Fibroblast of lung (primary cell): Measurements from ENCODE around the gene SYMPK. TPM values are rescaled to one million over a fixed set of nuclear protein-coding genes. Genes with fewer than 3 reads are reported as not detected.

Experiments
- DNase-seq, 2 donors: peaks; one replicate each; pipeline versions ENCODE4 v3.0.0 to v3.0.0-alpha.2; 2010; ENCODE audit warnings: low read depth in 2 of 2
- H2AFZ ChIP-seq: 2 replicates; pipeline ENCODE4 v1.5.1; 2012; ENCODE audit warnings: low read length, control low read depth, inconsistent platforms
- H3K27ac ChIP-seq: 2 replicates; pipeline ENCODE4 v1.5.1; 2011; ENCODE audit warnings: low read length, control low read depth; ENCODE audit not compliant: insufficient read depth
- H3K27me3 ChIP-seq: 2 replicates; pipeline ENCODE4 v1.5.1; 2011; ENCODE audit warnings: mild to moderate bottlenecking, low read length; ENCODE audit not compliant: control insufficient read depth, insufficient read depth
- H3K36me3 ChIP-seq: 2 replicates; pipeline ENCODE4 v1.5.1; 2011; ENCODE audit warnings: low read length; ENCODE audit not compliant: control insufficient read depth, insufficient read depth
- H3K4me1 ChIP-seq: 2 replicates; pipeline ENCODE4 v1.5.1; 2011; ENCODE audit warnings: low read length; ENCODE audit not compliant: control insufficient read depth, insufficient read depth; ENCODE audit errors: extremely low read depth
- H3K4me2 ChIP-seq: 2 replicates; pipeline ENCODE4 v1.5.1; 2011; ENCODE audit warnings: low read length, control low read depth; ENCODE audit not compliant: insufficient read depth; ENCODE audit errors: extremely low read depth
- H3K4me3 ChIP-seq, 4 experiments: fragments of 200-600 bp in 1 of 4; sonication (generic) in 1 of 4; replicated peaks in 1 of 4; 2 replicates each; pipeline ENCODE4 v1.5.1; 2011 to 2016; ENCODE audit warnings: low read length in 4 of 4, low read depth in 3 of 4, mild to moderate bottlenecking in 3 of 4, control low read depth in 2 of 4, inconsistent platforms in 1 of 4, mixed read lengths in 1 of 4; ENCODE audit not compliant: insufficient read depth in 1 of 4; ENCODE audit errors: control extremely low read depth in 1 of 4
- H3K79me2 ChIP-seq: 2 replicates; pipeline ENCODE4 v1.5.1; 2012; ENCODE audit warnings: mild to moderate bottlenecking, low read length, inconsistent platforms; ENCODE audit not compliant: control insufficient read depth, insufficient read depth
- H3K9ac ChIP-seq: 2 replicates; pipeline ENCODE4 v1.5.1; 2011; ENCODE audit warnings: mild to moderate bottlenecking, low read length, control low read depth; ENCODE audit not compliant: insufficient read depth
- H3K9me3 ChIP-seq: 2 replicates; pipeline ENCODE4 v1.5.1; 2012; ENCODE audit warnings: low read depth, low read length; ENCODE audit not compliant: control insufficient read depth, insufficient read depth
- H4K20me1 ChIP-seq: 2 replicates; pipeline ENCODE4 v1.5.1; 2011; ENCODE audit warnings: low read length; ENCODE audit not compliant: control insufficient read depth, insufficient read depth; ENCODE audit errors: extremely low read depth
- CTCF ChIP-seq, 2 donors: IDR thresholded peaks in 1 of 2; conservative IDR thresholded peaks in 1 of 2; 1 replicate in 1 of 2; 2 replicates in 1 of 2; pipeline ENCODE4 v1.5.1; 2011 to 2012; ENCODE audit warnings: low read length in 2 of 2, control low read depth in 1 of 2, inconsistent platforms in 1 of 2, low read depth in 1 of 2, mild to moderate bottlenecking in 1 of 2
- EZH2 ChIP-seq: IDR thresholded peaks from 2 replicates; pipeline ENCODE4 v1.5.1; 2012; ENCODE audit warnings: low read length, control low read depth, mild to moderate bottlenecking; ENCODE audit errors: missing control alignments
- polyA plus RNA-seq, 2 donors: library from polyadenylated mRNA; depleted of rRNA in 1 of 2; stranded (reverse) in 1 of 2; unstranded in 1 of 2; fragments of >200 nt; gene quantifications; 2 replicates each; pipeline ENCODE4 v1.2.1, GENCODE V29; 2011 to 2012; ENCODE audit warnings: missing spikeins in 1 of 2
- total RNA-seq: library from RNA; depleted of rRNA; stranded (reverse); fragments of >200 nt; gene quantifications from 2 replicates; pipeline ENCODE4 v1.2.1, GENCODE V29; 2014

Gene SYMPK
- total and polyA plus RNA-seq, 2 donors (not counting 1 experiment from before 2014, with no cell fraction given), result 32.2 to 48.2 TPM

- H3K9me3 ChIP-seq, result no peaks in the 10 kb centered on the region
- no peaks in the 10 kb centered on the region for H3K79me2 ChIP-seq
- TF ChIP-seq EZH2 (no peak), CTCF (conservative IDR thresholded peaks at IDR 0.05 in 1 of 2, IDR thresholded peaks at IDR 0.05 in 1 of 2; ENCODE audit: low read depth in 1 of 2, low read length in 2 of 2) (no peak)
- H3K27ac ChIP-seq, result no peak overlapping the region
- H3K4me2 ChIP-seq, result no peak overlapping the region
- peaks cover 21% of the 10 kb centered on the region for H3K36me3 ChIP-seq
- no peaks in the 10 kb centered on the region for H3K4me1 ChIP-seq
- no peak overlapping the region for H2AFZ ChIP-seq
- no peaks in the 10 kb centered on the region for H3K27me3 ChIP-seq
- no peak overlapping the region for H3K4me3 ChIP-seq
- DNase-seq, result no peak
- H4K20me1 ChIP-seq, result no peaks in the 10 kb centered on the region
- no peak overlapping the region for H3K9ac ChIP-seq
Observed at GRCh38 chr19:45834970-45835369, 28.0 kb downstream of the SYMPK start.

- no peaks in the 10 kb centered on the region for H4K20me1 ChIP-seq
- no peaks in the 10 kb centered on the region for H3K79me2 ChIP-seq
- H3K4me3 ChIP-seq, result no peak overlapping the region
- no peak for DNase-seq
- H3K36me3 ChIP-seq, result peaks cover 36% of the 10 kb centered on the region
- H2AFZ ChIP-seq, result no peak overlapping the region
- no peaks in the 10 kb centered on the region for H3K9me3 ChIP-seq
- no peak for TF ChIP-seq CTCF (conservative IDR thresholded peaks at IDR 0.05 in 1 of 2, IDR thresholded peaks at IDR 0.05 in 1 of 2; ENCODE audit: low read depth in 1 of 2, low read length in 2 of 2)
- no peak for TF ChIP-seq EZH2
- H3K4me2 ChIP-seq, result no peak overlapping the region
- no peaks in the 10 kb centered on the region for H3K4me1 ChIP-seq
- no peak overlapping the region for H3K9ac ChIP-seq
- no peaks in the 10 kb centered on the region for H3K27me3 ChIP-seq
- no peak overlapping the region for H3K27ac ChIP-seq
Observed at GRCh38 chr19:45828945-45829344, 34.0 kb downstream of the SYMPK start.

- no peaks in the 10 kb centered on the region for H3K79me2 ChIP-seq
- no peaks in the 10 kb centered on the region for H3K27me3 ChIP-seq
- H3K36me3 ChIP-seq, result peaks cover 36% of the 10 kb centered on the region
- H4K20me1 ChIP-seq, result no peaks in the 10 kb centered on the region
- no peak overlapping the region for H3K4me2 ChIP-seq
- H3K4me1 ChIP-seq, result no peaks in the 10 kb centered on the region
- H3K9ac ChIP-seq, result no peak overlapping the region
- H3K9me3 ChIP-seq, result no peaks in the 10 kb centered on the region
- no peak overlapping the region for H3K27ac ChIP-seq
- H3K4me3 ChIP-seq, result no peak overlapping the region
- H2AFZ ChIP-seq, result no peak overlapping the region
- TF ChIP-seq CTCF (conservative IDR thresholded peaks at IDR 0.05 in 1 of 2, IDR thresholded peaks at IDR 0.05 in 1 of 2; ENCODE audit: low read depth in 1 of 2, low read length in 2 of 2), result no peak
- TF ChIP-seq EZH2, result no peak
- no peak for DNase-seq
Observed at GRCh38 chr19:45828523-45828922, 34.4 kb downstream of the SYMPK start.
